Activated CD8-positive, alpha-beta T cell treated with anti-CD3 and anti-CD28 coated beads, Interleukin-2, amount 10 ng/mL, durations not matched to agents 7 days and 5 days (primary cell): ENCODE data around the gene FAM3C. TPM values are rescaled to one million over a fixed set of nuclear protein-coding genes. Genes with fewer than 3 reads are reported as not detected.

Experiments
- ATAC-seq: fragments of 150-1000 bp; cut with Tn5 transposase; one replicate; pipeline ENCODE4 v1.10.0; 2021; ENCODE audit warnings: moderate library complexity
- CTCF ChIA-PET: fragments of 350-600 bp; sonication (Branson Sonifier 250); formaldehyde crosslinking; loops from one replicate; lab custom pipeline; 2021; ENCODE audit warnings: antibody characterized with exemption; lab: Charles Lee
- POLR2A ChIA-PET: fragments of 350-600 bp; sonication (Branson Sonifier 250); formaldehyde crosslinking; loops from one replicate; lab custom pipeline; 2021; ENCODE audit warnings: antibody characterized with exemption; lab: Charles Lee
- DNase-seq: peaks from one replicate; pipeline ENCODE4 v3.0.0-alpha.2; 2020
- H3K27ac Mint-ChIP-seq: one replicate; pipeline ENCODE4 v1.8.0; 2021; ENCODE audit warnings: mild to moderate bottlenecking, mixed read lengths
- H3K27me3 Mint-ChIP-seq: one replicate; pipeline ENCODE4 v1.8.0; 2021; ENCODE audit warnings: low read depth, mixed read lengths
- H3K36me3 Mint-ChIP-seq: one replicate; pipeline ENCODE4 v1.8.0; 2021; ENCODE audit warnings: low read depth, mixed read lengths
- H3K4me1 Mint-ChIP-seq: one replicate; pipeline ENCODE4 v1.8.0; 2021; ENCODE audit warnings: low read depth, mixed read lengths
- H3K4me3 Mint-ChIP-seq: one replicate; pipeline ENCODE4 v1.8.0; 2021; ENCODE audit warnings: mild to moderate bottlenecking, mixed read lengths
- H3K9me3 Mint-ChIP-seq: one replicate; pipeline ENCODE4 v1.8.0; 2022; ENCODE audit warnings: mixed read lengths; ENCODE audit not compliant: insufficient read depth
- total RNA-seq, 2 experiments: library from RNA; stranded (reverse); gene quantifications; one replicate each; pipeline ENCODE4 v1.2.3, GENCODE V29; 2021

FAM3C gene
- total RNA-seq, 2 experiments from 2014 or later, result 18.0 to 18.4 TPM

GRCh38 chr7:121379930-121380329, 16.2 kb downstream of the FAM3C start:
- ChIA-PET POLR2A (no interaction called here), CTCF (interaction anchor here (1.1 to 4.1 kb wide), 4 partner anchors 10 to 58 kb away, joined by 3 to 21 read pairs (median 14); partner anchors contain the start of gene FAM3C)
- Mint-ChIP-seq H3K4me3 (no peak overlapping the region), H3K9me3 (no peaks in the 10 kb centered on the region), H3K27ac (no peak overlapping the region), H3K27me3 (no peaks in the 10 kb centered on the region), H3K4me1 (peaks cover 16% of the 10 kb centered on the region), H3K36me3 (peaks cover 26% of the 10 kb centered on the region)
- DNase-seq (no peak), ATAC-seq (no peak)

DNA sequence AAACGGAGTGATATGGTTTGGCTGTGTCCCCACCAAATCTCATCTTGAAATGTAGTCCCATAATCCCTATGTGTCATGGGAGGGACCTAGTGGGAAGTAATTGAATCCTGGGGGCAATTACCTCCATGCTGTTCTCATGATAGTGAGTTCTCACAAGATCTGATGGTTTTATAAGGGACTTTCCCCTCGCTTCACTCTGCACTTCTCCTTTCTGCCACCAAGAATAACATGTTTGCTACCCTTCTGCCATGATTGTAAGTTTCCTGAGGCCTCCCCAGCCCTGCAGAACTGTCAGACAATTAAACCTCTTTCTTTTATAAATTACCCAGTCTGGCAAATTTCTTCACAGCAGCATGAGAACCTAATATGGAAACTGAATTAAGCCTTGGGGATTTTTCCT, 19.1 kb downstream of the FAM3C start:
- DNase-seq (no peak), ATAC-seq (no peak)
- no peaks in the 10 kb centered on the region for H3K27me3 Mint-ChIP-seq
- peaks cover 11% of the 10 kb centered on the region for H3K4me1 Mint-ChIP-seq
- POLR2A ChIA-PET, result no interaction called here
- H3K4me3 Mint-ChIP-seq, result no peak overlapping the region
- CTCF ChIA-PET, result interaction anchor here (1.2 to 7.6 kb wide), 3 partner anchors 19 to 165 kb away, joined by 3 to 81 read pairs (median 21); partner anchors contain the start of gene FAM3C
- no peak overlapping the region for H3K27ac Mint-ChIP-seq
- H3K9me3 Mint-ChIP-seq, result no peaks in the 10 kb centered on the region
- H3K36me3 Mint-ChIP-seq, result peaks cover 30% of the 10 kb centered on the region

DNA sequence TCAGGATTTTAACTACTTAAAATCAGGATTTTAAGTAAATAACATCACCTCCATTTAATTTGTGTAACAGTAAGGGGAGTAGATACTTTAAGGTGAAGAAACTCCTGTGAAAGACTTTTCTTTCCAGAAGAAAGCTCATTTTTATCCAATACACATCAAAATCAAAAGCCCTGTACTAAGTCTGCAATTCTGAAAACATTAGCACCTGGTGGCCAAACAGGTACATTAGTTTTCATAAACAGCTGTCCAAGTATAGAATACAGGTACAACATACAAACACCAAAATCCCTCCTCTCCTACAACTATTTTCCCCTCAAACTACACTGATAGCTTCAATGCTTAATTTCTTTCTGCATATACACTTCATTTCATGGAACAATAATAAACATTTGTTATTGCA, 22.9 kb downstream of the FAM3C start:
- DNase-seq, result no peak
- Mint-ChIP-seq H3K4me3 (no peak overlapping the region), H3K27me3 (no peaks in the 10 kb centered on the region), H3K36me3 (peaks cover 46% of the 10 kb centered on the region), H3K9me3 (no peaks in the 10 kb centered on the region), H3K27ac (no peak overlapping the region), H3K4me1 (peaks cover 40% of the 10 kb centered on the region)
- ChIA-PET POLR2A (interaction anchor here (0.7 to 1.0 kb wide), 3 partner anchors 17 to 31 kb away, joined by 3 read pairs; no protein-coding TSS in a partner anchor), CTCF (interaction anchor here (0.9 to 9.2 kb wide), 10 partner anchors 10 to 384 kb away, joined by 3 to 91 read pairs (median 8); partner anchors contain the start of gene FAM3C)
- no peak for ATAC-seq

- H3K27me3 Mint-ChIP-seq, result no peaks in the 10 kb centered on the region
- DNase-seq (no peak), ATAC-seq (peak; percentile 71)
- peaks cover 44% of the 10 kb centered on the region for H3K36me3 Mint-ChIP-seq
- H3K27ac Mint-ChIP-seq, result peak overlapping the region; percentile 69
- ChIA-PET CTCF (interaction anchor here (0.9 to 9.2 kb wide), 8 partner anchors 11 to 383 kb away, joined by 3 to 91 read pairs (median 10); partner anchors contain the start of gene FAM3C), POLR2A (interaction anchor here (0.7 to 1.0 kb wide), 3 partner anchors 18 to 32 kb away, joined by 3 read pairs; no protein-coding TSS in a partner anchor)
- H3K4me1 Mint-ChIP-seq, result peaks cover 40% of the 10 kb centered on the region
- H3K4me3 Mint-ChIP-seq, result peak overlapping the region; percentile 3
- H3K9me3 Mint-ChIP-seq, result no peaks in the 10 kb centered on the region
These were observed 23.6 kb downstream of the FAM3C start for GRCh38 chr7:121372376-121373010.

GRCh38 chr7:121371883-121372282, 24.2 kb downstream of the FAM3C start:
- Mint-ChIP-seq H3K36me3 (peaks cover 43% of the 10 kb centered on the region), H3K27me3 (no peaks in the 10 kb centered on the region), H3K27ac (peak overlapping the region; percentile 27), H3K4me1 (peaks cover 40% of the 10 kb centered on the region), H3K4me3 (no peak overlapping the region), H3K9me3 (no peaks in the 10 kb centered on the region)
- no peak for ATAC-seq
- ChIA-PET POLR2A (interaction anchor here (1.4 kb wide), 1 partner anchor 23 kb away, joined by 3 read pairs; no protein-coding TSS in a partner anchor), CTCF (interaction anchor here (1.0 to 9.2 kb wide), 6 partner anchors 10 to 385 kb away, joined by 3 to 91 read pairs (median 8); partner anchors contain the start of gene FAM3C)
- no peak for DNase-seq

- DNase-seq (no peak), ATAC-seq (no peak)
- Mint-ChIP-seq H3K27ac (no peak overlapping the region), H3K4me1 (peaks cover 45% of the 10 kb centered on the region), H3K4me3 (no peak overlapping the region), H3K36me3 (peaks cover 40% of the 10 kb centered on the region), H3K27me3 (no peaks in the 10 kb centered on the region), H3K9me3 (no peaks in the 10 kb centered on the region)
- ChIA-PET POLR2A (interaction anchor here (1.4 kb wide), 1 partner anchor 24 kb away, joined by 3 read pairs; no protein-coding TSS in a partner anchor), CTCF (interaction anchor here (1.0 to 9.2 kb wide), 4 partner anchors 9 to 385 kb away, joined by 3 to 91 read pairs (median 42); partner anchors contain the start of gene FAM3C)
These were observed 24.7 kb downstream of the FAM3C start for GRCh38 chr7:121371367-121371766.

GRCh38 chr7:121369462-121369861, 26.6 kb downstream of the FAM3C start:
- Mint-ChIP-seq H3K9me3 (no peaks in the 10 kb centered on the region), H3K27ac (peak overlapping the region; percentile 41), H3K4me1 (peaks cover 46% of the 10 kb centered on the region), H3K36me3 (peaks cover 34% of the 10 kb centered on the region), H3K4me3 (no peak overlapping the region), H3K27me3 (no peaks in the 10 kb centered on the region)
- DNase-seq (no peak), ATAC-seq (no peak)
- ChIA-PET POLR2A (interaction anchor here (0.7 to 1.3 kb wide), 2 partner anchors 19 to 26 kb away, joined by 3 to 6 read pairs; no protein-coding TSS in a partner anchor), CTCF (interaction anchor here (1.0 to 9.2 kb wide), 8 partner anchors 11 to 625 kb away, joined by 3 to 91 read pairs (median 6); partner anchors contain the start of gene FAM3C)

- Mint-ChIP-seq H3K4me3 (no peak overlapping the region), H3K9me3 (no peaks in the 10 kb centered on the region), H3K36me3 (peaks cover 33% of the 10 kb centered on the region), H3K4me1 (peaks cover 35% of the 10 kb centered on the region), H3K27me3 (no peaks in the 10 kb centered on the region), H3K27ac (no peak overlapping the region)
- peak; percentile 47 for DNase-seq
- CTCF ChIA-PET, result interaction anchor here (0.7 to 9.2 kb wide), 25 partner anchors 9 to 628 kb away, joined by 3 to 91 read pairs (median 6); partner anchors contain the start of gene FAM3C
- POLR2A ChIA-PET, result no interaction called here
- ATAC-seq, result peak; percentile 36
These were observed 29.2 kb downstream of the FAM3C start for GRCh38 chr7:121366852-121367431.

DNA sequence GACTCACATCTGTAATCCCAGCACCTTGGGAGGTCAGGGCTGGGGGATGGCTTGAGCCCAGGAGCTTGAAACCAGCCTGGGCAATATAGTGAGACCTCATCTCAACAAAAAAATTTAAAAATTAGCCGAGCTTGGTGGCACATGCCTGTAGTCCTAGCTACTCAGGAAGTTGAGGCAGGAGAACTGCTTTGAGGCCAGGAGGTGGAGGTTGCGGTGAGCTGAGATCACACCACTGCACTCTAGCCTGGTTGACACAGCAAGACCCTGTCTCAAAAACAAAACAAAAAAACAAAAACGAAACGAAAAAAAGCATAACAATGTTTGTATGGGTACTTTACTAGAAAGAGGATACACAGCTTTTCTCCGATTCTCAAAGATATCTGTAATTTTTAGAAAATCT, 35.5 kb downstream of the FAM3C start:
- ChIA-PET CTCF (interaction anchor here (1.4 to 2.7 kb wide), 4 partner anchors 9 to 634 kb away, joined by 4 to 17 read pairs (median 10); partner anchors contain the start of gene FAM3C), POLR2A (interaction anchor here (0.6 to 0.8 kb wide), 2 partner anchors 31 to 160 kb away, joined by 3 to 4 read pairs; no protein-coding TSS in a partner anchor)
- H3K4me3 Mint-ChIP-seq, result no peak overlapping the region
- H3K27ac Mint-ChIP-seq, result peak overlapping the region; percentile 30
- H3K36me3 Mint-ChIP-seq, result peaks cover 18% of the 10 kb centered on the region
- ATAC-seq (peak; percentile 58), DNase-seq (peak; percentile 36)
- peaks cover 12% of the 10 kb centered on the region for H3K4me1 Mint-ChIP-seq
- no peaks in the 10 kb centered on the region for H3K27me3 Mint-ChIP-seq
- no peaks in the 10 kb centered on the region for H3K9me3 Mint-ChIP-seq

DNA sequence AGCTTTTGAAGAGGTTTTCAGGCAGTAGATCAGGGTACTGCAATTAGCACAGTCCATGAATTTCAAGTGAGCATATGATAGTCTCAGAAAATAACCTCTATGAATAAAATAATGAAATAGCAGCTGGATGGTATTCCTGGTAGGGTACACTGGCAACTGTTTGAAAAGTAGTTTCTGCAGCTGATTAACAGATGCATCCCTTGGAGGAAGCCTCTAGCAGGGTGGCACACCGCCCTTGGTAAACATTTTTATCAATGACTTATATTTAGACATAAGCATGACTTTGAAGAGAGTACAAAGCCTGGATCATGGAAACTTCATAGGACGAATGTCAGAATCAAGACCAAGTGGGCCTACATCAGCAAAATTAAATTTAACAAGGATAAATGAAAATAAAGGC, 40.5 kb downstream of the FAM3C start:
- Mint-ChIP-seq H3K36me3 (peaks cover 13% of the 10 kb centered on the region), H3K27ac (no peak overlapping the region), H3K4me1 (peaks cover 7% of the 10 kb centered on the region), H3K27me3 (no peaks in the 10 kb centered on the region), H3K4me3 (no peak overlapping the region), H3K9me3 (no peaks in the 10 kb centered on the region)
- ATAC-seq (no peak), DNase-seq (no peak)
- CTCF ChIA-PET, result interaction anchor here (1.0 to 2.2 kb wide), 3 partner anchors 11 to 369 kb away, joined by 3 to 5 read pairs (median 4); no protein-coding TSS in a partner anchor
- POLR2A ChIA-PET, result no interaction called here

- no peaks in the 10 kb centered on the region for H3K9me3 Mint-ChIP-seq
- H3K4me3 Mint-ChIP-seq, result no peak overlapping the region
- H3K4me1 Mint-ChIP-seq, result no peaks in the 10 kb centered on the region
- no peak for ATAC-seq
- H3K27me3 Mint-ChIP-seq, result no peaks in the 10 kb centered on the region
- ChIA-PET POLR2A (no interaction called here), CTCF (interaction anchor here (1.3 to 1.8 kb wide), 5 partner anchors 14 to 196 kb away, joined by 3 to 7 read pairs (median 5); partner anchors contain the start of gene FAM3C)
- DNase-seq, result no peak
- no peak overlapping the region for H3K27ac Mint-ChIP-seq
- peaks cover 11% of the 10 kb centered on the region for H3K36me3 Mint-ChIP-seq
These were observed 43.8 kb downstream of the FAM3C start for GRCh38 chr7:121352323-121352722.
